HG03097 (cell line): ENCODE data around the gene CLTB.
"Not testable (repeated sequence)": the region's sequence is repeated elsewhere in the genome, so short reads cannot be mapped to it uniquely, and the experiment has no call there.

Experiments
- ATAC-seq: cut with Tn5 transposase; IDR thresholded peaks from one replicate; pipeline ENCODE4 v1.9.1; 2021; ENCODE audit not compliant: unreplicated experiment, low FRiP score

The CLTB gene

GRCh38 chr5:176415952-176416924, at the start of gene CLTB:
CLTB (minus strand) TSS chr5:176416539; CDS start chr5:176416363, 176 bp downstream.
- ATAC-seq: peak; percentile 94

- no peak for ATAC-seq
Measured at GRCh38 chr5:176463113-176463764, 46.9 kb upstream of the CLTB start.

- ATAC-seq: no peak
Measured at GRCh38 chr5:176461349-176461748, 45.0 kb upstream of the CLTB start.

DNA sequence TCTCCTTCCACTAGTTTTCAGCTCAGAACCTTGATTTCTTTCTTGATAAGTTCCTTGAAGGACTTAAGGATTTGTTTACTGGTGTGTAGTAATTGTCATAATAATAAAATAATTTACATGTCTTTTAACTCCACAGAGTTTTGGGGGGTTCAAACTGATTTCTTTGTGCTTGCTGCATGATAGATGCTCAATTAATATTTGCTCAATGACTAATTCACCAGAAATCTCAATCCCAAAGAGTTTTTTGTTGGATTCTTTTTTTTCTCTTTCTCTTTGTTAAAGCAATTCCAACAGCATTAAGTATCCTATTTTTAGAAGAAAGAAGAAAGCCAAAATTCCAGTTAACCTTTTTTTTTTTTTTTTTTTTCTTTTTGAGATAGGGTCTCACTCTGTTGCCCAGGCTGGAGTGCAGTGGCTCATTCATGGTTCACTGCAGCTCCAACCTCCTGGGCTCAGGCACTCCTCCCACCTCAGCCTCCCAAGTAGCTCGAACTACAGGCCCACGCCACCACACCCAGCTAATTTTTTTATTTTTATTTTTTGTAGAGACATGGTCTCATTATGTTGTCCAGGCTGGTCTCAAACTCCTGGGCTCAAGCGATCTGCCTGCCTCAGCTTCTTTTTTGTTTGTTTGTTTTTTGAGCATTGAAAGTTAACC, 42.7 kb upstream of the CLTB start:
- no peak for ATAC-seq

- no peak for ATAC-seq
Measured at GRCh38 chr5:176454724-176455394, 38.5 kb upstream of the CLTB start.

DNA sequence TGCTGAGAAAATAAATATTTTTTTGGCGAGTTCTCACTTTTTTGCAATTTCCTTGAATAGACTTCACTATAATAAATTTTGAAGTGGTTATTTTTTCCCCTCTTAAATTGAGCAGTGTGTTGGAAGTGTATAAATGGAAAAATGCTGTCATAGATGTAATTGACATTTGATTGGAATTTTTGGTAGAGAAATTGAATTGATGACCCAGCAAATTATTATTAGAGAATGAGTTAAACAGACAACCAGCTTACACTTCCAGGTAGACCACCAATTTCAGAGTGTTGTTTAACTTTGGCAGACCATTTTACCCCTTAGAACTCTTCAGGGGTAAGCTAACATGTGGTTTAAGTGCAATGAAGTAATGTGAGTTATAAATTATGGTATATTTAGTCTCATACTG, 33.7 kb upstream of the CLTB start:
- ATAC-seq: no peak

GRCh38 chr5:176447978-176448608, 31.8 kb upstream of the CLTB start, which contains the start of gene FAF2:
FAF2 (plus strand) TSS chr5:176448385; CDS start chr5:176448408, 23 bp downstream.
- peak; percentile 97 for ATAC-seq

DNA sequence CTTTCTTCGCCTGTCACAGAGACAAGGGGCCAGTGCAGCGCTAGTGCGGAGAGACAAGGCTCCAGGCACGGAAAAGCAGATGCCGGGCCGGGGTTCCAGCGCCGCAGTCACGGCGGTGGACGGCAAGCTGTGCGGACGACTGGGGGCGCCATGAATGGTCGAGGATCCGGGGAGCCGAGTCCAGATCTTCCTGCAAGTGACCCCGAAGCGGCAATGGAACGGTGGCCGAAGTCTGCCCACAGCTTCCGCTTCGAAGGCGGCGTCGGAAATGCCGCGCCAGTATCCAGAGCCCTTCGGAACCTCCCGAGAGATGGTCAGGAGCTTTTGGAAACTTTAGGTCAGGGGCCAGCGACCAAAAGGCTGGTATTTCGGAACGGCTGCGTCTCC, 31.2 kb upstream of the CLTB start:
- ATAC-seq: peak; percentile 31

- ATAC-seq: no peak
Measured at GRCh38 chr5:176446884-176447590, 30.7 kb upstream of the CLTB start.

- ATAC-seq: no peak
Measured at GRCh38 chr5:176446028-176446665, 29.8 kb upstream of the CLTB start.

DNA sequence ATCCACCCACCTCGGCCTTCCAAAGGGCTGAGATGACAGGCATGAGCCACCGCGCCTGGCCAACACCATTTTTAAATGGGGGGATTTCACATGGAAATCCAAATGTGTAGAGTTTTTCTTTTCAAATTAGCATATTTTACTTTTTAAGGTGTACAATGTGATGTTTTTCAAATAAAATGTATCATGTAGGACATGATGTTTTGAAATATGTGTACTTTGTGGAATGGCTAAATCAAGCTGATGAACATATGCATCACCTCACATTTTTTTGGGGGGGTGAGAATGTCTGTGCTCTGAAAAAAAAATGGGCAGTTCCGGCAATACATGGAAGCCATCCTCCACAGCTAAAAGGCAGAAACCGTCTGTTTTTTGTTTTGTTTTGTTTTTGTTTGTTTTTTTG, 28.4 kb upstream of the CLTB start:
- ATAC-seq: no peak

- not testable (repeated sequence) for ATAC-seq
Measured at GRCh38 chr5:176442911-176443310, 26.6 kb upstream of the CLTB start.

GRCh38 chr5:176441921-176442323, 25.6 kb upstream of the CLTB start:
- no peak for ATAC-seq

DNA sequence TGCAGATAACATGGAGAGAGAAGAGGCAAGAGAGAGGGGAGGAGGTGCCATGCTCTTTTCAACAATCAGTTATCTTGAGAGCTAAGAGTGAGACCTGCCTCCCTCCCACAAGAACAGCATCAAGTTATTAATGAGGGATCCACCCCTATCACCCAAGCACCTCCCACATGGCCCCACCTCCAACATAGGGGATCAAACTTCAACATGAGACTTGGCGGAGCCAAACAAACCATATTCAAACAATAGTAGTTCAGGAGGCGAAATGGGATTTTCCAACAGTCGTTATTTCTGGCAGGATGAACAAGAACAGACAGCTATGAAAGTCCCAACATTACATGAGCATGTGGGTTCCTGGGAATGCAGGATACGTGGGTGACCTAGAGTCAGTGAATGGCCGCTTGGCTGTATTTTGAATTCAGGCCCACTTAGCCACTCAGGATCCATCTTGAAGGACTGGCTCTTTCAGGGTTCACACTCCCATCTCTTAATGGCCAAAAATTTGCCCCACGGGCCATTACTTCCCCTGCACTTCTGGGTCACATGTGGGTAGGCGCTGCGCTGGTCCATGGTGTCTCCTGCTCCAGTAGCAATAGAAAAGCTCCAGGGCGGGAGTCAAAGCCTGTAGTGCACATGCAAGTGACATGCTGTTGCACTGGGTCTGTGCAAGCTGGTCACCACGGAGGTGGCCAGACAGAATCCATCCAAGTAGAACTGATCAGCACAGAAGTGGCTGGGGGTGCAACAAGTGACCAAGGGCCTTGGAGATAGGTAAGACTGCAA, 24.8 kb upstream of the CLTB start:
- no peak for ATAC-seq

- no peak for ATAC-seq
Measured at GRCh38 chr5:176438959-176439757, 22.8 kb upstream of the CLTB start.

GRCh38 chr5:176436656-176437055, 20.3 kb upstream of the CLTB start:
- no peak for ATAC-seq

DNA sequence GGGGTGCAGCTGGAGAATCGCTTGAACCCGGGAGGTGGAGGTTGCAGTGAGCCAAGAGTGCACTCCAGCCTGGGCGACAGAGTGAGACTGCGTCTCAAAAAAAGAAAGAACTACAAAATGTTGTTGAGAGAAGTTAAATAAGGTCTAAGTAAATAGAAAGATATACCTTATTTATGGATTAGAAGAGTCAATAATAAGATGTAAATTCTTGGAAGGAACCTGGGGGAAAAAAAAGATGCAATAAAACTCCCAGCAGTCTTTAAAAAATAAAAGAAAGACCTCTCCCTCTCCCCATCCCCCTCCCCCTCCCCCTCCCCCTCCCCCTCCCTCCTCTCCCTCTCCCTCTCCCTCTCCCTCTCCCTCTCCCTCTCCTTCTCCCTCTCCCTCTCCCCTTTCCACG, 16.4 kb upstream of the CLTB start:
- ATAC-seq: no peak

GRCh38 chr5:176429972-176430371, 13.6 kb upstream of the CLTB start:
- ATAC-seq: no peak
